T-helper 2 cell treated with Interferon-gamma antibody and Interleukin-4, amounts not matched to agents 100 ng/mL and 5 ng/mL, for 36 hours (primary cell): ENCODE data around the gene CCDC97. TPM values are rescaled to one million over a fixed set of nuclear protein-coding genes. Genes with fewer than 3 reads are reported as not detected.

Experiments
- intact Hi-C: fragments of 100-400 bp; cut with micrococcal nuclease; formaldehyde crosslinking; loops from one replicate; pipeline ENCODE4 v1.15.1; 2023
- total RNA-seq: library from RNA; stranded (reverse); gene quantifications from 2 replicates; pipeline ENCODE4 v1.2.3, GENCODE V29; 2022

Gene CCDC97
- total RNA-seq, 1 donor from 2014 or later = 55.9 TPM

GRCh38 chr19:41318696-41319499, 8.9 kb downstream of the CCDC97 start:
- intact Hi-C loops = no loop called here

DNA sequence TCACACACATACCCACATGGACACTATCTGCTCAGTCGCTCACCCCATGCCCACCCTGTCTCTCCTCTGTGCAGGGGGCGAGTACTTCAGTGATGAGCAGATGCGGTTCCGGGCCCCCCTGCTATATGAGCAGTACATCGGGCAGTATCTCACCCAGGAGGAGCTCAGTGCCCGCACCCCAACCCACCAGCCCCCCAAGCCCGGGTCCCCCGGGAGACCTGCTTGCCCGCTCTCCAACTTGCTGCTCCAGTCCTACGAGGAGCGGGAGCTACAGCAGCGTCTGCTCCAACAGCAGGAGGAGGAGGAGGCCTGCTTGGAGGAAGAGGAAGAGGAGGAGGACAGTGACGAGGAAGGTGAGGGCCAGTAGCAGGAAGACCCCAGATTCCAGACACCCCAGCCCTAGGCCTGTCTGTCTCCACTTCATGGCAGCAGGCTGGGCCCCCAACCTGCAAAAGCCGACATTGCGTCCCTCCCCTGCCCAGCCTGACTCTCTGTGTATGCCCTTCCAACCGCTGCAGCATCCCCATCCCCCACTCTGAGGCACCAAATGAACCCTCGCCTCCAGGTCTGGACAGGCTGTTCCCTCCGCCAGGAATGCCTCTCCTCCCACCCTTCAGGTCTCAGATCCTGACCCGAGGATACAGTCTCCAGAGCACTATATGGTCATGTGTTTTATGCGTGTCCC, 9.7 kb downstream of the CCDC97 start:
- intact Hi-C loops = no loop called here

DNA sequence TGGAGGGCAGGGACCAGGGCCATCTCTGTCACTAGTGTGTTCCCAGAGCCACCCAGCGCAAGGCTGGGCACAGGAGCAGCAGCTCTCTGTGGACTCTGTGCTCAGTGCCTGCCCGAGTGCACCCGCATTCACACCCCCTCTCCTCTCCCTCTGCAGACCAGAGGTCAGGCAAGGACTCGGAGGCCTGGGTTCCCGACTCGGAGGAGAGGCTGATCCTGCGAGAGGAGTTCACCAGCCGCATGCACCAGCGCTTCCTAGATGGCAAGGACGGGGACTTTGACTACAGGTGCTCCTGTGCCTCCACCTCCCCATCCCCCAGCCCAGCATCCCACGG, 10.2 kb downstream of the CCDC97 start:
- intact Hi-C loops = no loop called here

DNA sequence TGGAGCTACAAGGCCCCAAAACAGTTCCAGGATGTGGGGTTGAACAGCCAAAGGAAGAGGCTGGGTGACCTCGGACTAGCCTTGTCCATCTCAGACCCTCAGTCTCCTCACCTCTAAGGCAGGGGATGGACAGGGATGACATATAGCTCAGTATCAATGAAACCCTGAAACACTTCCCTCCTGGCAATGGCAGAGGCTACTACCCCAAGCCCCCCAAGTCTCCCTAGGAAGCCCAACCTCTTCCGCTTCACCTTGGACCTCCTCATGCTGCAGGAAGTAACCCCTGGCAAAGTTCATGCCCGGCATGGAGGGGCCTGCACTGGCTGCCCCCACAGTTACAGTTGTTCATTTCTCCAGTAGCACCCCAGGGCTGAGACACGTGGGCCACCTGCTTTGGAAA, 10.6 kb downstream of the CCDC97 start:
- intact Hi-C loops = no loop called here

GRCh38 chr19:41321204-41321599, 11.2 kb downstream of the CCDC97 start:
- intact Hi-C loops = no loop called here

GRCh38 chr19:41321600-41322270, 11.8 kb downstream of the CCDC97 start:
- intact Hi-C loops = no loop called here

DNA sequence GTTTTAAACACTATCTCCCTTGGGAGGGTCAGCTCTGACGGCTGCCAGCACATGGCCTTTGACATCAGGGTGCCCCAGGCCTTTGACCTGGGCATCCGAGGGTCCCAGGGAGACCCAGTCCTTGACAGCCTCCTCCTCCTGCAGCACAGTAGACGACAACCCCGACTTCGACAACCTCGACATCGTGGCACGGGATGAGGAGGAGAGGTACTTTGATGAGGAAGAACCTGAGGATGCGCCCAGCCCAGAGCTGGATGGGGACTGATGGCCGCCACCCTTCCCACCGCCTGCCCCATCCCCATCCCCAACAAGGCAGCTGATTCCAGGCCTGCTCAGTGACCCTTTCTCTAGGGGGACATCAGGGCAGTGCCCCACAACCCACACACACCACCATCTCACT, 12.5 kb downstream of the CCDC97 start:
- intact Hi-C loops = no loop called here

DNA sequence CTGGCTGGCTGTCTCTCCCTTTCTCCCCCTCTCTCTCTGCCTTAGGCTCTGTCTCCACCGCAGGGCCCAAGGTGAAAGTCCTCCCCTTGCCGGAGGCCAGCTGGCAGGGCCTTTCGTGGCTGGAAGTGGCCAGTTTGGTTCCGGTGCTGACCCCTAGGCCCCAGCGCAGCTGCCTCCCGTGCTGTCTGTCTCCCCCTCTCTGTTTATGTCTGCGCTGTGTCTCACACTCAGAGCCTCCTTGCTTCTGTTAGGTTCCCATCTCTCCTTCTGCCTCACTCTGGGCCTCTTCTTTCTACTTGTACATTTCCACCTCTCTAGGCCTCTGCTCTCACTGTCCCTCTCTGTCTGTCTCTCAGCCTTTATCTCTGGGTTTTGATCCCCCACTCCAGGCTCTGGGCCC, 13.1 kb downstream of the CCDC97 start:
- intact Hi-C loops = no loop called here

- intact Hi-C loops = no loop called here
Measured at GRCh38 chr19:41323430-41324125, 13.6 kb downstream of the CCDC97 start.

DNA sequence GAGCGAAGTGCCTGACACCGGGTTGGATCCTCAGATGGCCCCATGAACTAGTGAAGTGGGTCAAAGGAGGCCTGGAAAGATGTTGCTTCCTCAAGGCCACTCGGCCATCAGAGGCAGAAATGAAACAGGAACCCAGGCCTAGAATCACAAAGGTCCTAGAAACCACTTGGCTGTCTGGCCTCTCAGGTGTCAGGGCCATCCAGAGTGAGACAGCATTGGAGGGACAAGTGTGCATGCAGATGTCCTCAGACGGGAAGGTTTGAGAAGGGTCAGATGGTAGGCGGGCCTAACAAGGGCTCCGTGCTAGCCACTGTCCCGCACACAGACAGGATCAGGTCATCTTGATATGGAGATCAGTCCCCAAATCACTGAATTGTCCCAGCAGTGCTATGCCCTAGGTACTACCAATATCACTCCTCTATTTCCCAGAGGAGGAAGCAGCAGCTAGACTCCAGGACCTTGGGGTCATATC, 14.3 kb downstream of the CCDC97 start:
- intact Hi-C loops = no loop called here

DNA sequence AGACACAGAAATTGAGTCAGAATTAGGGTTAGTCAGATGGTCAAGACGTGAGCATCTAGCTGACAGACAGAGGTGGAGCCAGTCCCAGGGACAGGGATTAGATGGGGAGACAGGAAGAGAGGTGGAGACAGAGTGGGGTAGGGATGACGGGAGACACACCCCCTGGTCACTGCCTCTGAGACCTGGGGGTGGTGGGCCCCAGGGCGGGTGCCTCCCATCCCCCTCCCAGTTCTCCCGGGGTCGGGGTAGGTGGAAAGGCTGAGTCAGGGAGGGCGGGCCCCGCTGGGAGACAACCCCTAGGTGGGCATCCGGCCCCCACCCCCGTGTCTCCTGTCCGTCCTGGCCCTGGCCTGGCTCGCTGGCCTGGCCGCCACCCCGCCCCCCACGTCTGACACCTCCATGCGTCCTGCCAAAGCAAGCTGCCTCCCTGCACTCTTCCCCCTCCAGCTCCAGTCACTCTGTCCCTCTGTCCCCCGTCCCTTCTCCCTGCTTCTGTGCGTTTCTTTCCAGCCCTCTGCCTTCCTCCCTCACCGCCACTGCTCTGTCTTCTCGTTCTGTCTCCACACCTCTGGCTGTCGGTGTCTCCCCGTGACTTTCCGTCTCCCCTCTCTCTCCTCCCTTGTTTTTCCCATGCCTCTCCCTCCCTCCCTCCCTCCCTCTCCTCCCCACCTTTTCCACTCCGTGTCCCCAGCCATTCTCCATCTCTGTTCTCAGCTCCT, 15.1 kb downstream of the CCDC97 start:
- intact Hi-C loops = no loop called here

GRCh38 chr19:41325640-41325946, 15.6 kb downstream of the CCDC97 start:
- intact Hi-C loops = no loop called here

DNA sequence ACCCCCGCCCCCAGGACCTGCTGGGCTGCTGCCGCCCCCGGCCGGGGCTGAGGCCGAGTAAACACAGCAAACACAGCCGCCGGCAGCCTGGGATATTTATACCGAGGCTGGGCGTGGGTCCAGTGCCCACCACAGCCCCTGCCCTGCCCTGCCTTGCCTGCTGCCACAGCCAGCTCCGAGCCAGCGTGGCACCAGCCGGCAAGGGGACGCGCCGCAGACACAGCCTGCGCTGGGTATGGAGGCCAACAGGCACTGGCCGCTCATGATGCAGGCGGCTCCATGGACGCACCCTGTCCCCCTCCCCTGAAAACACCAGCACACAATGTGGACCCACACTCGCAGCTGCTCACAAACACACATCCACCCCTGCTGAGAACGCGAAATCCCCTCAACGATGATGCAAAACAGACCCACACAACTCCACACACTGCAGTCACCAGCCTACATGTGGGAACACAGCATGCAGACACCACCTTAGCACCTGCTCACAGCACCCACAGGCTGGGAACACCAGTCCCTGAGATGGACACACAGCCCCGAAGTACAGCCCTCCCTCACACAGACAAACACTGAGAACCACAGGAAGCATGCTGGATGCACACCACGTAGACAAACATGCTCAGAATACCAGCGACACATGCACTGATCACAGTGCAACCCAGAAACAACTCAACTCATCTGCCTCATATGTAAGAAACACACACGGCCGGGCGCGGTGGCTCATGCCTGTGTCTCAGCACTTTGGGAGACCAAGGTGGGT, 16.2 kb downstream of the CCDC97 start:
- intact Hi-C loops = no loop called here

GRCh38 chr19:41327076-41327575, 17.2 kb downstream of the CCDC97 start:
- intact Hi-C loops = no loop called here

DNA sequence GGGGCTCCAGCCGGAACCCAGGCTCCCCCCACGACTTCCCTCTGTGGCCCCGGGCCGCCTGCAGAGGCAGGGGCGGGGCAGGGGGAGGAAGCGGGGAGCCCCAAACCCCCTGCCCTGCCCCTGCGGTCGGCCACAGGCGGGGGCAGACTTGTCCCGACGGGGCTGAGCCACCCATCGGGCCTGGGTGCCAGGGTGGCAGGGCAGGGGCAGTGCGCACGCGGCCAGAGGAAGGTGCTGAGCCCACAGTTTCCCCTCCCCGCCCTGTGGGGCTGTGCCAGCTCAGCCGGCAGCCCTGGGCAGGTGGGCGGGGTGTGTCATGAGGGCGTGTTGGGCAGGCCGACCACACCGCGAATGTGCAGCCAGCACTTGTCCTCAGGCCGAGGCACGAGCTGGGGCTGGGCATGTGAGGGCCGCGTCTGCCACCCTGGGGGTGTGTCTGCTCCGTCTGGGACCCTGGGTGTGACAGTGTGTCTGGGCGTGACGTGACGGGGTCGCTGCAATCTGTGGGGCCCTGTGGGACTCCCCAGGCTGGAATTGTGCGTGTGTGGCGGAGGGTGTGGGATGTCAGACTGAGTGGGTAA, 17.7 kb downstream of the CCDC97 start:
- intact Hi-C loops = loop anchor here (1.0 to 2.0 kb wide), 2 partner anchors 19 to 25 kb away; no protein-coding TSS in a partner anchor

DNA sequence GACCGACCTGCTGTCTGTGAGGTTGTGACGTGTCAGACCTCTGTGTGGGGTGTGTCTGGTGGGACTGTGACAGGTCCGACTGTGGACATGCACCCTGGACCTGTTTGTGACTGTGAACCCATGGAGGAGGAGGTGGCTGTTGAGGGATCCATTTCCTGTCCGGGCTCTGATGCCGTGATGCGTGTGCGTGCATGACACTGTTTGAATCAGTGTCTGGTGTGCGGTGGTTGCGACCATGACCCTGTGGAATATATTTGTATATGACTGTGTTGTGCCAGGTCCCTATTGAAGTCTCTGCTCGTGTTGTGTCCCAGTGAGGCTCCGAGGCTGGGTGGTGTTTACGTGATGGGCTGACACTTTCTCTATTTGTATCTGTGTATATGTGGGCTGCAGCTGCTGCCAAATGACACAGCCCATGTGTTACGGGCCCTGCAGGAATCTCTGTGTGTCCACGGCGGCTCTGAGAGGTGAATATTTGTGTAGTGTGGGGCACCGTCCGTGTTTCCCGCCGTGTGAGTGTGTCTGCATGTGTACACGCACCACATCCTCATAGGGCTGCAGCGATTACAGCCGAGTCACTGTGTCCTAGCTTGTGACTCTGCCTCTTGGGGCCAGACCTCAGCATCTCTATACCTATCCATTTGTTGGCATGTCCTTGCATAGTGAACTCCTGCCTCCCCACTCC, 18.3 kb downstream of the CCDC97 start:
- intact Hi-C loops = loop anchor here (1.0 to 2.0 kb wide), 2 partner anchors 19 to 24 kb away; no protein-coding TSS in a partner anchor

- intact Hi-C loops = loop anchor here (1.0 to 2.0 kb wide), 2 partner anchors 20 to 23 kb away; no protein-coding TSS in a partner anchor
Measured at GRCh38 chr19:41328842-41329225, 18.9 kb downstream of the CCDC97 start.

- intact Hi-C loops = no loop called here
Measured at GRCh38 chr19:41330481-41330880, 20.5 kb downstream of the CCDC97 start.
